CD4-positive, alpha-beta T cell treated with Interleukin-15 for 1 hour (primary cell): ENCODE measurements around the gene AJUBA.
"Not testable (repeated sequence)": the region's sequence is repeated elsewhere in the genome, so short reads cannot be mapped to it uniquely, and the experiment has no call there.

Source experiments
- DNase-seq: peaks from one replicate; pipeline ENCODE4 v3.0.0-alpha.2; 2020

The AJUBA gene

DNA sequence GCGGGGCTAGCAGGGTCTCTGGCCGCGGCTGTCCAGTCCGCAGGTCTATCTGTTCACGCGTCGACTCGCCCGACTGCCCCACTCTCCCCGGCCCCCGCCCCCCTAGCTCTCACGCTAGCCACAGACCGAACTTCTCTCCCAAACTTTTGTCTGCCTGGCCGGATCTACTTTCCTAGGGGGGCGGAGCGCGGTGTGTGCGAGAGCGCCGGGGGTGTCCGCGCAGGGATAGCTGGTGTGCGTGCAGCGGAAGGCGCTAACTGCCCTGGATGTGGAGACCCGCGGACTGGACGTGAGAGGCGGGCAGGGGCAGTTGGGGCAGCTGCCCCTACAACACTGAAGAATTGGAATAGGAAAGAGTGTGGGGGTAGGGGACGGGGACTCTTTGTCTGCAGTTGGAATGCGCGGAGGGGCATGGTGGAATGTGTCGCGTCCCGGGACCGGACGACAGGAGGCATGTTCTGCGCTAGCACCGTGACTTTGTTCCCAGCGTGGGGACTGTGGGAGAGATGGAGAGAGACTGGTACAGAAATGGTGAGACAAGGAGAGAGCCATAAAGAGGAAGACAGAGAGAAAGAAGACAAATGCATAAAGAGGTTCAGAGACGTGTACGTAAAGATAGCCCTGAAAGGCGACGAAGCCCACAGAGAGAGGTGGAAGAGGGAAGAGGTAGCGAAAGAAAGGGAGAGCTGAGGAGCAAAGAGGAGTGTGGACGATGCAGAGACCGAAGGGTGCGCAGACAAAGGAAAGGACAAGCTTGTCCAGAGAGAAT, at the start of gene AJUBA:
TSS of gene AJUBA (minus strand) at position 75 of the 769 bp plus-strand sequence. CDS start 285 bp downstream, outside the sequence.
- peak; percentile 71 for DNase-seq

GRCh38 chr14:23030936-23031335, 48.6 kb upstream of the AJUBA start:
- DNase-seq = no peak

GRCh38 chr14:23028799-23029198, 46.4 kb upstream of the AJUBA start:
- no peak for DNase-seq

- DNase-seq = no peak
These were observed 42.9 kb upstream of the AJUBA start for GRCh38 chr14:23025151-23025814.

DNA sequence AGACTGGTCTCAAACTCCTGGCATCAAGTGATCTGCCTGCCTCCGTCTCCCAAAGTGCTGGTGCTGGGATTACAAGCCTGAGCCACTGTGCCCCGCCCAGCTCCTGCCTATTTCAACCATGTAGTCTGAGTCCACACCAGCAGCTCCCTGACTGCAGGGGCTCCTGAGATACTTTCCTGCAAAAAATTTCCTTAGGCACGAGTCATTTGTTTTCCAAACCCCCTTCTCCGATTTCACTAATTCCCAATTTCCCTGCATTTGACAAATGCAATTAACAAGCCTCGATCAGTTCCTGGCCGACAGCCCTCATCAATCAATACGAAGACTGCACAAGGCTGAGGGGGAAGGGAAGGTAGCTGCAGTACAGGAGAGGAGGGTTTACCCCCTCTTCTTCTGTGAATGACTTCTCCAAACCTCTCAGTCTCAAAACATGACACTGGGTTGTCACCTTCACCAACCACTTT, 42.3 kb upstream of the AJUBA start:
- no peak for DNase-seq

DNA sequence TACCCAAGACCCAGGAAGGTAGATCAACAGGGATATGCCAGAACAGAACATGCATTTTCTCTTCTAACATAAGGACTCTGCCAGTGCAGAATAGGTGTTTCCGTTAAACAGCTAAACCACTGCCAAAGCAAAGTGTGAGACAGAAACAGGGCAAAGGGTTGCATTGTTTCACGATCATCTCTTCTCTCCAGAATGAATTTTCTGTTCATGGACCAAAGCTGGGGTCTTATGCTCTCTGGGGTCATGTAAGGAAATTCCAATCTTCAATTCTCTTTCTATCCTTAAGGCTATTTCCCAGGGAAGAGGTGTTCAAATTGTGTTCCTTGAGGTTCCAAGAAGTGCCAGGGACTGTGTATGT, 41.4 kb upstream of the AJUBA start:
- DNase-seq = no peak

GRCh38 chr14:23023022-23023794, 40.9 kb upstream of the AJUBA start:
- no peak for DNase-seq

GRCh38 chr14:23021889-23022442, 39.6 kb upstream of the AJUBA start:
- DNase-seq = no peak

DNA sequence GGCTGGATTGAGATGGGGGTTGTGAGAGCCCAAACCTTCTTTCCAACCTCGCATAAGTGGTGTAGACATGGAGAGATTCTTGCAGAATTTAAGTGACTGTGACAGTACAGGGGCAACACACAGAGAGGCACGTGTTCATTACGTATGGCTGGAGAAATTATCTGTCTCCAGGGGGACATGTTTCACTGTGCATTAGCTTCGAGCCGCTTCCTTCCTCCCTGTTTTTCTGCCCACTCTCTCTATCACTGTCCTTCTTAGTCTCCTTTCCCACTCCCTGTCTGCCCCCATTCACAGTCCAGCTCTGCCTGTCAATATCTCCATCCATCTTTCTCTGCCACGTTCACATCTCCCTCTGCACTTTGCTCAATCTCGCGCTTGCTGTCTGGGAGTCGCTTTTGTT, 39.1 kb upstream of the AJUBA start:
- DNase-seq = no peak

DNA sequence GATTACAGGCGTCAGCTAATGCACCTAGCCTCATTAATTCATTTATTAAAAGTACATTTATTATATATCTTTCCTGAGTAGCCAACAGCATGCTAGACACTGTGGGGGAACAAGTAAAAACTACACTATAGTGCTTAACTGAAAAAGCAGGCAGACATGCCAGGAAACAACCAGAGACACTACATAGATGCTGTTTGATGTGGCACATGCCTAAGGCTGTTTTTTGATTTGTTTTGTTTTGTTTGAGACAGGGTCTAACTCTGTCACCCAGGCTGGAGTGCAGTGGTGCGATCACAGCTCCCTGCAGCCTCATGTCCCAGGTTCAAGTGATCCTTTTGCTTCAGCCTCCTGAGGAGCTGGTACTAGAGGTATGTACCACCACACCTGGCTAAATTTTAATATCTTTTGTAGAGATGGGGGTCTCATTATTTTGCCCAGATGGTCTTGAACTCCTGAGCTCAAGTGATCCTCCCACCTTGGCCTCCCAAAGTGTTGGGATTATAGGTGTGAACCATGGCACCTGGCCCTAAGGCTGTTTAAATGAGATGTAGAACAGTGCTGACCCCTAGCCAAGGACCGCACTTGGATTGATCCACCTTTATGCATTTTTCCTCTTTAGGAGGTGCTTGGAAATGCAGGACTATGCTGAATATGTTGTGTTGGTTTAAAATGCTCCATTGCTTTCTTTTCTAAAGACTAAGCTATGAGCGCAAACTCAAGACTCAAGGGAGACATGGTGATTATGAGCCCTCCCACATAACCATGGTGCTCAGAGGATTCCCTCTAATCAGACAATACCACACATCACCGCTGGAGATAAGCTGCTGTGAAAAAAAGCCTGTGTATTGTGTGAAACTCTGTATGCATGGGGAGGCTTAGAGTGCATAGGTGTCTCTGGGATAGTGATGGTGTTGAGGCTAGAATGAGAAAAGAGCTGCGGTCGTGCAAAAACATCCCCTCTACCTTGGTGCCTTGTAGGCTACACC, 38.1 kb upstream of the AJUBA start:
- no peak for DNase-seq

GRCh38 chr14:23018107-23018506, 35.8 kb upstream of the AJUBA start:
- DNase-seq = no peak

DNA sequence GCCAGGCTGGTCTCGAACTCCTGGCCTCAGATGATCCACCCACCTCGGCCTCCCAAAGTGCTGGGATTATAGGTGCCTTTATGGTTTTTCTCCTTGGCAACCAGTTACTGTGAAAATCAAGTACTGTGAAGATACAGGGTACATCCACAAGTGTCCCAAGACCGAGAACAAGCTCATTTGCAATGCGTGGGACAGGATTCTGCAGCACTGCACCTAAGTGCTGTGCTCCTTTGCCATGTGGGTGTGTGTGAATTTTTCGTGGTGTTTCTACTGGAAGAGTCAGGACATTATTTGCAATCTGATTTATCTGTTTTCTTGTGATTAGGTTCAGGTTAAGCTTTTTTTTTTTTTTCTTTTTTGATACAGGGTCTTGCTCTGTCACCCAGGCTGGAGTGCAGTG, 34.7 kb upstream of the AJUBA start:
- DNase-seq = no peak

- no peak for DNase-seq
These were observed 33.3 kb upstream of the AJUBA start for GRCh38 chr14:23015618-23016017.

DNA sequence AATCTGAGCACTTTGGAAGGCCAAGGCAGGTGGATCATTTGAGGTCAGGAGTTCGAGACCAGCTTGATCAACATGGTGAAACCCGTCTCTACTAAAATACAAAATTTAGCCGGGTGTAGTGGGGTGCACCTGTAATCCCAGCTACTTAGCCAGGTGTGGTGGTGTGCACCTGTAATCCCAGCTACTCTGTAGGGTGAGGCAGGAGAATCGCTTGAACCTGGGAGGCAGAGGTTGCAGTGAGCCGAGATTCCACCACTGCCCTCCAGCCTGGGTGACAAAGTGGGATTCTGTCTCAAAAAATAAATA, 31.4 kb upstream of the AJUBA start:
- DNase-seq = not testable (repeated sequence)

DNA sequence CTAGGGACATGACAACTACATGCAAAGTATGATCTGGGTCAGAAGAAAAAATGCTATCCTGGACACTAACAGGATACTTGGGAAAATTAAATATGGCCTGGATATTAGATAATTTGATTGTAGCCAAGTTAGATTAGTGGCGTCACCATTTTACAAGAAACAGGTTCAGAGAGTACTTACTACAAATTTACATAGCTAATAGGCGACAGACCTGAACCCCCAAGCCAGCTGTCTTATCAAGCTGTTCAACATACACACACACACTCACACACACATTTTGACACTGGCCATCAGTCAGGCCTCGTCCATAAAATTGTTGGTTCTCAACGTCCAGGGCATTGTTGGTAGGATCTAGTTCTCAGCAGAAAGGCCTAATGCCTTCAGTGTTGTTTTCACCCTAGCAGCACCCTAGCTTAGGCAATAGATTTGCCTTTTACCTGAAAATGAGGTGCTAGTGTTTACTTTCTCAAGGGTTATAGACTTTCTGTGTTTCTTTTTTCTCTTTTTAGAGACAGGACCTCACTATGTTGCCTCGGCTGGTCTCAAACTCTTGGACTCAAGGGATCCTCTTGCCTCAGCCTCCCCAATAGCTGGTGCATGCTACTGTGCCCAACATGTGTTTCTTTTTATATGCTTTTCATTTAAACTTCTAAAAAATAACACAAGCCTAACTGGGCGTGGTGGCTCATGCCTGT, 30.9 kb upstream of the AJUBA start:
- no peak for DNase-seq

DNA sequence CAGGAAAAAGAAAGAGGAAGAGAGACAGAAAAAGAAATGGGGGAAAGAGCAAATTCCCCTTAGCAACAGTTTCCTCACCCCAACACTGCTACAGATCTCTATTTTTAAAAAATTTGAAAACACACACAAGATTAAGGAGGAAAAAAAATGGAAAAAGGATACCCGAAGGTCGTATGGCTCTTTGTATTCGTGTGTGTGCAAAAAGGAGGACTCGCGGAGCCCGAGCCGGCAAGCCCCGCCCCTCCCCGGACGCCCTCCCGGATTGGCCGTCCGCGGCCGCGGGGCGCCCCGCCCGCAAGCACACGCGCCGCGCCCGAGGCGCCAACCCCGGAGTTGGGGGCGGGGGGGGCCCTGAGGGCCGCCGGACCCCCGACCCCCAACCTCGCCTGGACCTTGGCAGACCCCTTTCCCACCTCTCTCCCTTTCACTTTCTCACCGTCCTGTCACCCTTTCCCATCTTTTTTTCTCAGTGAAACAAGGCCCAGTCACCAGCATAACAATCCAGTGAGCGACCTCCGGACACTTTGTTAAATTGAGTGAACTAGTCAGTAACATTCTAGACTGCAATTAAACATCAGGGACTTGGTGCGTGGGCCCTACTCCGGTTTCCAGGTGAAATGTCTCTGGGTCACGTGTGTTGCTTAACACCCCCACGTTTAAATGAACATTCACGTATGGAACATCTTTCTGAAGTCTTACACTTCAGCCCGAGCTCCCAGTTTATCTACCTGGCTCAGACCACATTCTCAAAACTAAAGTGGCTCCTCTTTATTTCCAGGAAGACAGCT, 27.8 kb upstream of the AJUBA start, which contains the start of gene C14orf93:
TSS of gene C14orf93 (minus strand) at position 205 of the 788 bp plus-strand sequence. CDS start 11,120 bp downstream, outside the sequence.
- DNase-seq = peak; percentile 75

DNA sequence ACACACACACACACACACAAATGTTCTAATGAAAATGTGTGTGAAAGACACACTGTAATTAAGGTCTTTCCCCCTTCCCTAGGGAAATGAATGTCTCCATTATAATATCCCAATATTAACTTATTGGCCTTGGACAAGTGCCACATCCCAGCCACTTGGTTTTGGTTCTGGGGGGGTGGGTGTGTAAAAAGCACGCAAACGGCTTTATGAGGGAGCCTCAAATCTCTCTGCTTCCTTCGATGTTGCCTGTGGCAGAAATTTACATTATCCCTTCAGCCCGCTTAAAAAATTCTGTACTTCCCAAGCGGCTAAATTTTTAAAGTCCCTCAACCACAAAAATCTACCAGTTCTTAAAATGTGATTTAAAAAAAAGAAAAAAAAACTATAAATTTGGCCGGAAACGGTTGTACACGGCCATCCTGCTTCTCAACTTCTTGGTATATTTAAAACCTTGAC, 27.2 kb upstream of the AJUBA start:
- no peak for DNase-seq

DNA sequence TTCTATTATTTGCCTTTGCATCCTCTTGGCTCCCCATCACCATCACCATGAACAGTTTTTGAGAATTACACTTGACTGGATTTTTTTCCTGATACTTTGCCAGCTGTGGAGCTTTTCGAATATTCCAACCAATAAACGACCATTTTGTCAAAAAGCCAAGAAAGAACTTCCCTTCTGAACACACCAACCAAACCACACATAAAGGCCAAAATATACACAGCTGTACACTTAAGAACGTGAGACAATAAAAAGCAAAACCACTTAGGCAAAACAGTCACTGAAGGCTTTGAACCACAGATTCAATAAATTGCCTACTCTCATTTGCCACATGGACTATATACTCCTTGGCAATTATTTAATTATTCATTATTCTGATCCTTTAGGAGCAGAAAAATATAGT, 26.5 kb upstream of the AJUBA start:
- DNase-seq = no peak

GRCh38 chr14:23006544-23007419, 24.4 kb upstream of the AJUBA start:
- peak; percentile 98 for DNase-seq

DNA sequence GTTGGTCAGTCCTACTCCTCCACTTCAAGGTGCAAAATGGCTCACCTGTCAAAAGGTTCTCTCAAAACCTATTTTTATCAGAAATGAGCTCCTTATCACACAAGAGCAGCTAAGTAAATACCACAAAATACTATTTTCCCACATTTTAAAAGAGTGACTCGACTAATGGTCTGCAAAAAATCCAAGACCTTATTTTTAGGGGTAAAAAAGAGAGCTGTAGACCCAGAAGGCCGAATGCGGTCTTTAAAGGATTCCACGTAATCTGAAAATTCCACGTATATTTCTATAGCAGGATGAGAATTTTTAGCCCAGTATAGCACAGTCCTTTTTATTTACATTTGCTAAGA, 23.8 kb upstream of the AJUBA start:
- no peak for DNase-seq
